ENCODE results near the gene KRTAP5-5.
A peak's percentile ranks its signal among the peaks of the same experiment; 100 is the strongest.

KRTAP5-5 gene

GRCh38 chr11:1652442-1652770, 22.8 kb downstream of the KRTAP5-5 start:
- Histone ChIP-seq H3K9ac (ENCODE audit: low read depth, low read length) (no peak overlapping the region), H3K79me2 (ENCODE audit: insufficient read depth, low read length) (no peaks in the 10 kb centered on the region), H3K4me3 (ENCODE audit: low read depth in 1 of 2, low read length in 2 of 2) (no peak overlapping the region), H4K20me1 (ENCODE audit: insufficient read depth, low read length) (0 out of 2 replicates have a peak, but pooled peaks cover 7% of the 10 kb centered on the region), H3K4me1 (ENCODE audit: insufficient read depth, low read length) (0 out of 2 replicates have a peak, but pooled peaks cover 4% of the 10 kb centered on the region), H3K27ac (ENCODE audit: low read length) (no peak overlapping the region), H3K9me3 (ENCODE audit: insufficient read depth, low read length, severe bottlenecking) (no peaks in the 10 kb centered on the region), H3K27me3 (ENCODE audit: insufficient read depth, low read length, poor library complexity) (no peaks in the 10 kb centered on the region), H3K4me2 (ENCODE audit: insufficient read depth, low read length) (no peak overlapping the region), H2AFZ (ENCODE audit: low read depth, low read length) (no peak overlapping the region), H3K36me3 (ENCODE audit: insufficient read depth, low read length) (no peaks in the 10 kb centered on the region)
- DNase-seq (no peak), ATAC-seq (ENCODE audit: insufficient read depth, low read depth) (peak; percentile 20; the same call in 1 of the 3 replicates)
- no peak for TF ChIP-seq EZH2 (IDR thresholded peaks at IDR 0.05; ENCODE audit: borderline replicate concordance, low read depth, low read length, severe bottlenecking)
- TF ChIP-seq, protein P1, sequence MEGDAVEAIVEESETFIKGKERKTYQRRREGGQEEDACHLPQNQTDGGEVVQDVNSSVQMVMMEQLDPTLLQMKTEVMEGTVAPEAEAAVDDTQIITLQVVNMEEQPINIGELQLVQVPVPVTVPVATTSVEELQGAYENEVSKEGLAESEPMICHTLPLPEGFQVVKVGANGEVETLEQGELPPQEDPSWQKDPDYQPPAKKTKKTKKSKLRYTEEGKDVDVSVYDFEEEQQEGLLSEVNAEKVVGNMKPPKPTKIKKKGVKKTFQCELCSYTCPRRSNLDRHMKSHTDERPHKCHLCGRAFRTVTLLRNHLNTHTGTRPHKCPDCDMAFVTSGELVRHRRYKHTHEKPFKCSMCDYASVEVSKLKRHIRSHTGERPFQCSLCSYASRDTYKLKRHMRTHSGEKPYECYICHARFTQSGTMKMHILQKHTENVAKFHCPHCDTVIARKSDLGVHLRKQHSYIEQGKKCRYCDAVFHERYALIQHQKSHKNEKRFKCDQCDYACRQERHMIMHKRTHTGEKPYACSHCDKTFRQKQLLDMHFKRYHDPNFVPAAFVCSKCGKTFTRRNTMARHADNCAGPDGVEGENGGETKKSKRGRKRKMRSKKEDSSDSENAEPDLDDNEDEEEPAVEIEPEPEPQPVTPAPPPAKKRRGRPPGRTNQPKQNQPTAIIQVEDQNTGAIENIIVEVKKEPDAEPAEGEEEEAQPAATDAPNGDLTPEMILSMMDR (IDR thresholded peaks at IDR 0.05; ENCODE audit: borderline replicate concordance, extremely low read depth, low read length, poor library complexity, severe bottlenecking) = no peak

DNA sequence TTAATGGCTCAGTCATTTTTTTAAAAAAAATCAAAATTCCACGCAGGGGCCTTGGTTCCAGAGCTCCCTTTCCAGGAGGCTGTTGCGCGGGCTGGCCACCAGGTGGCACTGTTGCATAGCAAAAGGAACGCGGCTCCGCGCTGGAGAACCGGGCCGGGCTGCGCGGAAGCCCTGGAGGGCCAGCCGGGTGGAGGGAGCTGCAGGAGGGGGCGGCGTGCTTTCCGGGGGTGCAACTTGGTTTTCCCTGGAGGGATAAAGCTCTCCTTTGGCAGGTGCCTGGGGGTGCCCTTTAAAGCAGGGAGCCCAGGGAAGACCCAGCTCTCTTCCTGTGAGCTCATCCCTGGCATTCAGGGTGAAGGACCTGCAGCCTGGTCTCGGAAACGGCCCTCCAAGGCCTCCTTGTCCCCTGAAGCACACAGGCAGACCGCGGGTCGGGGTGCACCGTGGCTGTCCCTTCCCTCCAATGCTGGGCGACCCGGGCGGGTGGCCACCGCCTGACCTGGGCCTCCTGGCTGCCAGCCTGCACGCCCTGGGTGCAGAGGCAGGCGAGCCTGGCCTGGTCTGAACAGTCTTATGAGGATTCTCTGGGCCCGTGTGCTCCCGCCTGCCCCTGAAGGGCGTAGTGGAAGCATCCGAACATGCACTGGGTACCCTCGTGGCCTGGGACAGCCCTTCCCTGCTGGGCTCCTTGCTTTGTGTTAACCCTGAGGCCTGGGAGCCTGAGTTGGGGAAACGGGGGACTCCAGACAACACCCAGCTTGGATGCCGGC, 23.4 kb downstream of the KRTAP5-5 start:
- Histone ChIP-seq H3K9ac (ENCODE audit: low read depth, low read length) (no peak overlapping the region), H3K36me3 (ENCODE audit: insufficient read depth, low read length) (no peaks in the 10 kb centered on the region), H4K20me1 (ENCODE audit: insufficient read depth, low read length) (0 out of 2 replicates have a peak, but pooled peaks cover 7% of the 10 kb centered on the region), H3K27me3 (ENCODE audit: insufficient read depth, low read length, poor library complexity) (no peaks in the 10 kb centered on the region), H3K4me2 (ENCODE audit: insufficient read depth, low read length) (no peak overlapping the region), H3K79me2 (ENCODE audit: insufficient read depth, low read length) (no peaks in the 10 kb centered on the region), H2AFZ (ENCODE audit: low read depth, low read length) (no peak overlapping the region), H3K4me1 (ENCODE audit: insufficient read depth, low read length) (0 out of 2 replicates have a peak, but pooled peaks cover 4% of the 10 kb centered on the region), H3K4me3 (ENCODE audit: low read depth in 1 of 2, low read length in 2 of 2) (no peak overlapping the region), H3K27ac (ENCODE audit: low read length) (no peak overlapping the region), H3K9me3 (ENCODE audit: insufficient read depth, low read length, severe bottlenecking) (no peaks in the 10 kb centered on the region)
- TF ChIP-seq EZH2 (IDR thresholded peaks at IDR 0.05; ENCODE audit: borderline replicate concordance, low read depth, low read length, severe bottlenecking) = no peak
- TF ChIP-seq, protein P1 (IDR thresholded peaks at IDR 0.05; ENCODE audit: borderline replicate concordance, extremely low read depth, low read length, poor library complexity, severe bottlenecking) = peak; percentile 97
- ATAC-seq (ENCODE audit: insufficient read depth, low read depth) (peak; percentile 96), DNase-seq (peak; percentile 75)

DNA sequence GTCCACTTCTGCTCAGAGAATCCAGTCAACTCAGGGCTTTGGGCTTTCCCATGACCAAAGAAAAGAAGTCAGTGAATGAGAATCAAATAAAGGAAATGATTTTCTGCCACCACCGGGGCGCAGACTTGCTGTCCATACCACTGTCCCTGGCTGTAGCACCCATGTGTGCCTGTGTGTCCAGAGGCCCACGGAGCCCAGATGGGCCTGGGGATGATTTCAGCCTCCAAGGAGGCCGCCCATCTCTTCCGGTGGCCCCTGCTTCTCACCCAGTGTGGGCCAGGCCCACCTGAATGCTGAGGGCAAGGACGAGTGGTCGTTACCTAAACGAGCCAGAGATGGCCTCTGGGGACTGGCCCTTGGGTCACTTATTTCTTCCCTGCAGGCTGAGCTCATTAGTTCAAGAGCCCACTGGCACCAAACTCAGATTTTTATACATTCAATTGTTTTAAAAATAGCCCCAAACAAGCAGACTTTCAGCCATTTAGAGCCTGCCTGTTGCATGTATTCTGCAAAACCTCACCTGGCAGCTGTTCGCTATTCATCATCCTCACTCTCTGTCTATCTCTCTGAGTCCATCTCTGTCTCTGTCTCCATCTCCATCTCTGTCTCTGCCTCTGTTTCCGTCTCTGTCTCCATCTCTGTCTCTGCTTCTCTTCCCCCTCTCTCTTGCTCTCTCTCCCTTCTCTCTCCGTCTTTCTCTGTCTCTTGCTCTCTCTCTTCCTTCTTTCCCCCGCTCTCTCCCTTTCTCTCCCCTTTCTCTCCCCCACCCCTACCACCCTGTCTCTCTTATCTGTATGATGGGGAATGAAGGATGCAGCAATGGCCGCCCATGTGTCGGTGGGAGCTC, 24.2 kb downstream of the KRTAP5-5 start:
- peak overlapping the region; percentile 5; the same call in 1 of the 2 replicates for H2AFZ ChIP-seq (ENCODE audit: low read depth, low read length)
- H3K9ac ChIP-seq (ENCODE audit: low read depth, low read length) = no peak overlapping the region
- H3K36me3 ChIP-seq (ENCODE audit: insufficient read depth, low read length) = no peaks in the 10 kb centered on the region
- no peak for DNase-seq
- no peaks in the 10 kb centered on the region for H3K9me3 ChIP-seq (ENCODE audit: insufficient read depth, low read length, severe bottlenecking)
- H3K4me3 ChIP-seq (ENCODE audit: low read depth in 1 of 2, low read length in 2 of 2) = no peak overlapping the region
- 0 out of 2 replicates have a peak, but pooled peaks cover 4% of the 10 kb centered on the region for H3K4me1 ChIP-seq (ENCODE audit: insufficient read depth, low read length)
- no peak overlapping the region for H3K4me2 ChIP-seq (ENCODE audit: insufficient read depth, low read length)
- no peak overlapping the region for H3K27ac ChIP-seq (ENCODE audit: low read length)
- no peaks in the 10 kb centered on the region for H3K79me2 ChIP-seq (ENCODE audit: insufficient read depth, low read length)
- TF ChIP-seq EZH2 (IDR thresholded peaks at IDR 0.05; ENCODE audit: borderline replicate concordance, low read depth, low read length, severe bottlenecking) = no peak
- TF ChIP-seq, protein P1 (IDR thresholded peaks at IDR 0.05; ENCODE audit: borderline replicate concordance, extremely low read depth, low read length, poor library complexity, severe bottlenecking) = no peak
- H3K27me3 ChIP-seq (ENCODE audit: insufficient read depth, low read length, poor library complexity) = no peaks in the 10 kb centered on the region
- H4K20me1 ChIP-seq (ENCODE audit: insufficient read depth, low read length) = 0 out of 2 replicates have a peak, but pooled peaks cover 7% of the 10 kb centered on the region
- ATAC-seq (ENCODE audit: insufficient read depth, low read depth) = no peak
